ES-I3 (cell line): ENCODE data around the gene ZMYND8.
"Not testable (repeated sequence)": the region's sequence is repeated elsewhere in the genome, so short reads cannot be mapped to it uniquely, and the experiment has no call there.

Source experiments
- H3K36me3 ChIP-seq: 2 replicates; pipeline ENCODE4 v1.6.1; 2013; ENCODE audit warnings: mild to moderate bottlenecking, low read length, control low read depth, moderate library complexity; ENCODE audit not compliant: insufficient read depth
- H3K4me1 ChIP-seq: 2 replicates; pipeline ENCODE4 v1.6.1; 2013; ENCODE audit warnings: mild to moderate bottlenecking, control low read depth, low read length; ENCODE audit not compliant: insufficient read depth
- H3K9ac ChIP-seq: 2 replicates; pipeline ENCODE4 v1.6.1; 2013; ENCODE audit warnings: low read depth, mild to moderate bottlenecking, low read length, moderate library complexity
- H3K9me3 ChIP-seq: 2 replicates; pipeline ENCODE4 v1.6.1; 2013; ENCODE audit warnings: mild to moderate bottlenecking, low read length, moderate library complexity; ENCODE audit not compliant: control insufficient read depth, insufficient read depth

ZMYND8 gene

GRCh38 chr20:47251154-47252020 lies 105.1 kb downstream of the ZMYND8 start:
- H3K9me3 ChIP-seq, result no peaks in the 10 kb centered on the region
- H3K9ac ChIP-seq, result no peak overlapping the region
- peaks cover 50% of the 10 kb centered on the region for H3K36me3 ChIP-seq
- no peaks in the 10 kb centered on the region; the same call in 1 of the 2 replicates for H3K4me1 ChIP-seq

- Histone ChIP-seq H3K36me3 (peaks cover 60% of the 10 kb centered on the region), H3K4me1 (no peaks in the 10 kb centered on the region; the same call in 1 of the 2 replicates), H3K9me3 (no peaks in the 10 kb centered on the region), H3K9ac (no peak overlapping the region)
Observed at GRCh38 chr20:47250360-47250759, 106.1 kb downstream of the ZMYND8 start.

GRCh38 chr20:47249913-47250312 lies 106.6 kb downstream of the ZMYND8 start:
- H3K9me3 ChIP-seq, result no peaks in the 10 kb centered on the region
- H3K4me1 ChIP-seq, result no peaks in the 10 kb centered on the region; the same call in 1 of the 2 replicates
- peaks cover 58% of the 10 kb centered on the region for H3K36me3 ChIP-seq
- no peak overlapping the region for H3K9ac ChIP-seq

GRCh38 chr20:47248448-47248966 lies 108.0 kb downstream of the ZMYND8 start:
- Histone ChIP-seq H3K9ac (no peak overlapping the region), H3K4me1 (no peaks in the 10 kb centered on the region; the same call in 1 of the 2 replicates), H3K36me3 (peaks cover 49% of the 10 kb centered on the region), H3K9me3 (no peaks in the 10 kb centered on the region; the same call in 1 of the 2 replicates)

- Histone ChIP-seq H3K9ac (no peak overlapping the region), H3K36me3 (peaks cover 46% of the 10 kb centered on the region), H3K4me1 (no peaks in the 10 kb centered on the region; the same call in 1 of the 2 replicates), H3K9me3 (no peaks in the 10 kb centered on the region; the same call in 1 of the 2 replicates)
Observed at GRCh38 chr20:47247972-47248371, 108.5 kb downstream of the ZMYND8 start.

- Histone ChIP-seq H3K9ac (no peak overlapping the region), H3K4me1 (no peaks in the 10 kb centered on the region), H3K36me3 (peaks cover 50% of the 10 kb centered on the region), H3K9me3 (no peaks in the 10 kb centered on the region; the same call in 1 of the 2 replicates)
Observed at GRCh38 chr20:47246061-47246777, 110.3 kb downstream of the ZMYND8 start.

- not testable (repeated sequence) for H3K9me3 ChIP-seq, H3K9ac ChIP-seq, H3K4me1 ChIP-seq
- peaks cover 41% of the 10 kb centered on the region for H3K36me3 ChIP-seq
Observed at GRCh38 chr20:47245166-47245565, 111.3 kb downstream of the ZMYND8 start.

- peaks cover 43% of the 10 kb centered on the region for H3K36me3 ChIP-seq
- no peaks in the 10 kb centered on the region for H3K4me1 ChIP-seq
- H3K9ac ChIP-seq, result no peak overlapping the region
- H3K9me3 ChIP-seq, result no peaks in the 10 kb centered on the region; the same call in 1 of the 2 replicates
Observed at GRCh38 chr20:47244451-47244850, 112.0 kb downstream of the ZMYND8 start.

GRCh38 chr20:47243532-47244305 lies 112.8 kb downstream of the ZMYND8 start:
- Histone ChIP-seq H3K36me3 (peaks cover 45% of the 10 kb centered on the region), H3K9me3 (no peaks in the 10 kb centered on the region; the same call in 1 of the 2 replicates), H3K4me1 (no peaks in the 10 kb centered on the region), H3K9ac (no peak overlapping the region)

- Histone ChIP-seq H3K36me3 (peaks cover 47% of the 10 kb centered on the region), H3K9me3 (no peaks in the 10 kb centered on the region; the same call in 1 of the 2 replicates), H3K9ac (no peak overlapping the region), H3K4me1 (no peaks in the 10 kb centered on the region)
Observed at GRCh38 chr20:47243003-47243402, 113.5 kb downstream of the ZMYND8 start.

- Histone ChIP-seq H3K9me3 (no peaks in the 10 kb centered on the region; the same call in 1 of the 2 replicates), H3K36me3 (peaks cover 51% of the 10 kb centered on the region), H3K9ac (no peak overlapping the region), H3K4me1 (no peaks in the 10 kb centered on the region)
Observed at GRCh38 chr20:47241345-47241781, 115.1 kb downstream of the ZMYND8 start.

- not testable (repeated sequence) for H3K4me1 ChIP-seq, H3K9me3 ChIP-seq, H3K9ac ChIP-seq
- H3K36me3 ChIP-seq, result peaks cover 52% of the 10 kb centered on the region
Observed at GRCh38 chr20:47240096-47240495, 116.4 kb downstream of the ZMYND8 start.

GRCh38 chr20:47239719-47240067 lies 116.8 kb downstream of the ZMYND8 start:
- Histone ChIP-seq H3K9me3 (no peaks in the 10 kb centered on the region; the same call in 1 of the 2 replicates), H3K9ac (no peak overlapping the region), H3K4me1 (no peaks in the 10 kb centered on the region), H3K36me3 (peaks cover 56% of the 10 kb centered on the region)
